ENCODE measurements around the gene DOCK6.

Gene DOCK6

DNA sequence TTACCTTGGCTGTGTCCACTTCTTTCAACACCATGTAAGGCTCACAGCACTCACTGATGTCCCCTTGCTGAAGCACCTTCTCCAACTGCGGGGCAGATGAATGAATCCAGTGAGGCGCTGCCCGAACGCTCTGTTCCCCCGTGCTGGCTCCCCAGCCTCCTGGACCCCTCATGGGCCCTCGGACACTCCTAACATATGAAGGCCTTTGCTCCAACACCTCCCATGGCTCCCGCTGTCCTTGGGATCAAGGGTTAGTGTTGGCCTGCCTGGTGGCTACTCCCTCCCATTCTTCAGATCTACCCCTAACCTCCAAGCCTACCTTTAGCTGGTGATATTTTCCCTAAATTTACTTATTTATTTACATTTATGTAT is 18.5 kb downstream of the DOCK6 start:
- no peak for DNase-seq

- peak; percentile 90 for DNase-seq
Measured at GRCh38 chr19:11242864-11243797, 19.2 kb downstream of the DOCK6 start.

GRCh38 chr19:11242025-11242424 is 20.3 kb downstream of the DOCK6 start:
- no peak for DNase-seq

DNA sequence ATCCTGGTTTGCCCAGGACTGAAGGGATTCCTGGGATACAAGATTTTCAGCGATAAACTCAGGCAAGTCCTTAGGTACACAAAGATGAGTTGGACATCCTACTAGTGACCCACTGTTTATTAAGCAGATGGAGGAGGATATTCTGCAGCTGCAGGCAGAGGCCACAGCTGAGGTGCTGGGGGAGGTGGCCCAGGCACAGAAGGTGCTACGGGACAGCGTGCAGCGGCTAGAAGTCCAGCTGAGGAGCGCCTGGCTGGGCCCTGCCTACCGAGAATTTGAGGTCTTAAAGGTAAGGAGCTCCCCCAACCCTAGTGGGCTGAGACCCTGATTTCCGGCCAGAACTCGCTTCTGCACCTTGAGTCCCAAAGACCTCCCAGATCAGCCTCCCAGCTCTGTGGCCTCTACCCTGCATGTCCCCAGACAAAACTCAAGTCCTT is 22.3 kb downstream of the DOCK6 start:
- DNase-seq = no peak

DNA sequence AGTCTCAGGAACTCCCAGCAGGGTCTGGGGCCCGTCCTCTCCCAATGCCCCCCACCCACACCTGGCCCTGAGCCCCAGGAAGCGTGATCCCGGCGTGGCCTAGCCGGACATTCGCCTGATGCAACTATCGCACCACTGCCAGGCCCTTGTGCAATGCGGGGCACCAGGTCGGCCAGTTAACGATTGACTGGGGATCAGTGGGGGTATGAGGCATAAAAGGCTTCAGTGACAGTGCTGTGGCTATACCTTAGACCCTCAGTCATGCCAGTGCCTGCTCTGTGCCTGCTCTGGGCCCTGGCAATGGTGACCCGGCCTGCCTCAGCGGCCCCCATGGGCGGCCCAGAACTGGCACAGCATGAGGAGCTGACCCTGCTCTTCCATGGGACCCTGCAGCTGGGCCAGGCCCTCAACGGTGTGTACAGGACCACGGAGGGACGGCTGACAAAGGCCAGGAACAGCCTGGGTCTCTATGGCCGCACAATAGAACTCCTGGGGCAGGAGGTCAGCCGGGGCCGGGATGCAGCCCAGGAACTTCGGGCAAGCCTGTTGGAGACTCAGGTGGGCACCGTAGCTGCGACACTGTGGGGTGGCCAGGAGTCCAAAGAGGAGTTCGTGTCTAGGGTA is 22.8 kb downstream of the DOCK6 start, which contains the start of gene ANGPTL8:
Gene ANGPTL8, plus strand, starts transcription at position 243 of the 624 bp plus-strand sequence. Its CDS starts 19 bp downstream, at position 262.
- no peak for DNase-seq

DNA sequence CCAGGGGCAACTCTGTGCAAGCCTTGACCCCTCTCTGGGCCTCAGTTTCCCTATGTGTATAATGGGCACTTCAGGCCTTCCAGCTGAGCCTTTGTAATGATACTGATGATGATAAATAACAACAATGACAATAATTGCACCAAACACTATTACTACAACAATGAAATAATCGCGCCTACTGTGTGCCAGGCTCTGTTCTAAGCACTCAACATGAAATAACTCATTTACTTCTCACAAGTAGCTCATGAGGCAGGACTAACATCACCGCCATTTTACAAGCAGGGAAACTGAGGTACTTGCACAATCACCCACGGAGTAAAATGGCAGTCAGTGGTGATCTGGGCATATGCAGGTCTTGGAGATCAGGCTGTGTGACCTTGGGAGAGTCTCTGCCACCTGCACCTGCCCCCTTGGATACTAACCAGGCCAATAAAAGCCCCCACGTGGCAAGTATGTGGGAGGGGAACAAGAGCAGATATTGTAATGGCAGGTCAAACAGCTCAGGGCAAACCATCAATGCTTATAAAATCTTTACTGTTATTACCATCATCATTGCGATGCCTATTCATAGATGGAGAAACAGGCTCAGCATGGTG is 23.4 kb downstream of the DOCK6 start:
- DNase-seq = no peak

DNA sequence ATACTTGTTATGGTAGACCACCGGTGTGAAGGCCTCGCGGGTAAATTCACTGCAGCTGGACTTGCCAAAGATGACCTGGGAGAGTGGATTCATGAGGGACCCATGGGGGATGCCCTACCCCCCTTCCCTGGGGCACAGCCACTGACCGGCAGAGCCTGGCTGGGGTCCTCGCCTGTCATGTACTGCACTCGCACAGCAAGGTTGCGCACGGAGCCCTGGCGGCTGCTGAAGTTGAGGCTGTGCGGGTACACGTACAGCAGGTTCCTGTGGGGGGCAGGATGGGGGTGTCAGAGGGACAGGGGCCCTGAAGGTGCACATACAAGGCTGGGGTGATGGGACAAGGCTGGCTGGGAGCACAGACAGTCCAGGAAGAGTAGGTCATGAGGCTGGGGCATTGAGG is 24.3 kb downstream of the DOCK6 start:
- no peak for DNase-seq

- no peak for DNase-seq
Measured at GRCh38 chr19:11237321-11237720, 25.0 kb downstream of the DOCK6 start.

DNA sequence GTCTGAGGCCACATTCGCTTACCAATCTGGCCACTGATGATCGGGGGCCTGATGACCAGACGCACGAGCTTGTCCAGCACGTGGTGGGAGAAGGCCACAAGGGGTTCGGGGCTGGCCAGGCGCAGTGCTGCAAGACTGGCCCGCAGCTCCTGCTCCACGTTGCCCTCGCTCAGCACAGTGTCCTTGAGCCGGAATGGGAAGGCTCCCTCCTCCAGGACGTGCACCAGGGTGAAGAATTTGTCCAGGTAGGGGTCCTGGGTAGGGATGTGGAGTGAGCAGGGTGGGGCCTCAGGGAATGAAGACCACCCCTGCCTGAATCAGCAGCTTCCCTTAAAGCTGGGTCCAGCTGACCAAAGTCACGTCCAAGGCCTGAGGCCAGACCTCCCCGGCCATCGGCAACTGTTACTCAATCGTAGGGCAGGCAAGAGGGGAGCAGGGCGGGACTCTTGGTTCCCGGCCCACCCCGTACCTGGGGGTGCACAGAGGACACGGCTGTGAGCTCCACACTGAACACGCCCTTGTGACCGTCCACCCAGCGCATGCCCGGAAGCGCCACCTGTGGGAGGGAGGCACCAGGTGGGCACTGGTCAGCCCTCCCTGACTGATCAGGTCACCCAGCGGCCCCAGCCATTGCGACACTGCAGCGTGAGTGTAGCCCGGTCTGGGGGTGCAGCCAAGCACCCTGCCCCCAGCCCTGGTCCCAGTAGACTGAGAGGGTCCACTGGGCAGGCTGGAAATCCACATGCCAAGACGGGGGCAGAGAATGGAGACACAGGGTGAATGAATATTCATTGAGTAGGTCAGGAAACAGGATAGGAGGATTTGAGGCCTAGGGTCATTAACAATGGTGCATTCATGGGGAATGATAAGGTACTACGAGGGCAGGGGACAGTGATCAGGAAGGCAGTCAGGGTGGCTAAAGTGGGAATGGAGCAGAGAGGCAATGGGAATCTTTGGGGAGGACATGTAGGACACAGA is 25.7 kb downstream of the DOCK6 start:
- no peak for DNase-seq

- no peak for DNase-seq
Measured at GRCh38 chr19:11234486-11235075, 27.7 kb downstream of the DOCK6 start.

GRCh38 chr19:11233073-11233472 is 29.3 kb downstream of the DOCK6 start:
- DNase-seq = no peak

- DNase-seq = no peak
Measured at GRCh38 chr19:11232555-11232954, 29.8 kb downstream of the DOCK6 start.

- DNase-seq = no peak
Measured at GRCh38 chr19:11230621-11231386, 31.5 kb downstream of the DOCK6 start.

DNA sequence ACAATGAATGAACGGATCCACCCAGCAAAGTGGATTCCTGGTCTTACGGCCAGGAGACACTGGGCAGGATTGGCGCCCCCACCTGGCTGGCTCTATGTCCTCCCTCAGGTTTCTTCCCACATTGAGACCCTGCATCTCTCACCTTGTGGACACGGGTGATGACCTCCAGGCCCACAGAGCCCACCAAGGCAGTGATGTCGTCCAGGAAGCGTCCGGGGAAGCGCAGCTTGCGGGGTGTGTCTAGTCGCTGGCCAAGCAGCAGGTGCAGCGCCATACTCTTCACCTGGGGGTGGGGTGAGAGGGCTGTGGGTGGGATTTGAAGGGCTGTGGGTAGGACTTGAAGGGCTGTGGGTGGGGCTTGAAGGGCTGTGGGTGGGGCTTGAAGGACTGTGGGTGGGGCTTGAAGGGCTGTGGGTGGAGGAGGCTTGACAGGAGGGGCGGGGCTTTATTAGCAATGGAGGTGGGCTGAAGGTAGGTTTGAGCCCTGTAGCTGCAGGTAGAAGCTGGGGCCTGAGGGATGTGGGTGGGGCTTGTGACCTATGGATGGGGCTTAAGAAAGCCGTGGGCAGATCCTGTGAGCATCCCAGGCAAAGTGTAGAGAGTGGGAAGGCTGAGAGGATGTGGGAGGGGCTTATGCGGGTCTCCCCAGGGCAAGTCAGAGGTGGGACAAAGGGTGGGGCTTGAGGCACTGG is 35.0 kb downstream of the DOCK6 start:
- no peak for DNase-seq

- no peak for DNase-seq
Measured at GRCh38 chr19:11226716-11227166, 35.6 kb downstream of the DOCK6 start.

DNA sequence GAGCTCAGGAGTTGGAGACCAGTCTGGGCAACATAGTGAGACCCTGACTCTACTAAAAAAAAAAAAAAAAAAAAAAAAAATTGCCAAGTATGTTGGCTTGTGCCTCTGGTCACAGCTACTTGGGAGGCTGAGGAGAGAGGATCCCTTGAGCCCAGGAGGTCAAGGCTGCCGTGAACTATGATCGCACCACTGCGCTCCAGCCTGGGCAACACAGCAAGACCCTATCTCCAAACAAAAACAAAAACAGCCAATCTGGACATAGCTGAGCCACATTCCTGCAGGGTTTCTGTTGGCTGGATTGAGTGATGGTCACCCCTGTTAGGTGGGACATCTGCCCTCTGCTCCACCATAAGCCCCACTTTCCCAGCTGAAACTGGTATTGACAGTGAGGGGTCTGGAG is 36.5 kb downstream of the DOCK6 start:
- no peak for DNase-seq

DNA sequence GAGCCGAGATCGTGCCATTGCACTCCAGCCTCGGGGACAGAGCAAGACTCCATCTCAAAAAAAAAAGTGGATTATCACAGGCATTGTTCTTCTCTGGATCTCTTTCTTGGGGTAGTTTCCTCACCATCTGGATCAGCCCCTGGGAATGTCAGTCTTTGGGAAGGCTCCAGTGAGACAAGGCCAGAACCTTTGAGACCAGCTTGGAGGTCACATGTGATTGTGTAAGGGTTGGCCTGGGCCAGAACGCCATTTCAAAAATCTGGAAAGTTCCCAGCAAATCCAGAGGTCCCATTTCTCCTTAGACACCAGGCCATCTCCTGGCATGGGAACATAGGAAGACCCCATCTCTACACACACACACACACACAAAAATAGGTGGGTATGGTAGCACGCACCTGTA is 37.2 kb downstream of the DOCK6 start:
- DNase-seq = no peak

GRCh38 chr19:11224429-11224828 is 37.9 kb downstream of the DOCK6 start:
- no peak for DNase-seq

DNA sequence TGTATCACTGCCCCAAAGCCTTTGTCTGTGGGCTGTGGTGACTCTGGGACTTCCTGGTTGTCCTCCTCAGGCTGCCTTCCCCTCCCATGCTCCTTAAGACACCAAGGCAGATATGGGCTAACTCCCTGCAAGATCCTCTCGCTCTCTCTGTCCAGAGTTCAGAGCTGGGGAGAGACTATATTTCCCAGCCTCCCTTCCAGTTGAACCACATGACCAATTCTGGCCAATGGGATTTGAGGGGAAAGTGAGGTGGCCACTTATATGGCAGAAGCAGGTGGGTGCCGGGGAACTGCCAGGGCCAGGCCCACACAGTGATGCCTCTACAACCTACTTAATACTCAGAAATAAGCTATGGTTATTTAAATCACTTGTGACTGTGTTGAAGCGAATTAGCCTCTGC is 39.1 kb downstream of the DOCK6 start:
- no peak for DNase-seq

- DNase-seq = no peak
Measured at GRCh38 chr19:11221082-11221598, 41.2 kb downstream of the DOCK6 start.
